Medulla oblongata (tissue), 1 donor: Measurements from ENCODE around the gene PACS2.

Experiments used
- DNase-seq: peaks from one replicate; pipeline ENCODE4 v3.0.0-alpha.2; 2015; ENCODE audit errors: extremely low spot score

PACS2 gene

DNA sequence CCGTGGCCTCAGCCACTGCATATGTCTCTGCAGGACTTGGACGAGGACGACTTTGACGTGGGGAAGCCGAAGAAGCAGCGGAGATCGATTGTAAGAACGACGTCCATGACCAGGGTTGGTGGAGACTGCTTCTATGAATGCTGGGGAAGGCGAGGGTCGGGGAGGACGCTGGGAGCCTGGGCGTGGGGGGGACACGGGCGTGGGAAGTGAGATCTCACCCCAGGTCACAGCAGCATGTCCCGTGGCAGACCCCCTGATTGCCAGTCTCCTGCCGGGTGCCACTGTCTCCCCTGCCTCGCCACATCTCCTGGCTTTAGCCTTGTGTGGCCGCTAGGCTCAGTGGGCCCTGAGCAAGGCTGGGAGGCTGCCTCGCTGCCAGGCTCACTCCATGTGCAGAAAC is 53.9 kb downstream of the PACS2 start:
- DNase-seq: no peak

- peak; percentile 20 for DNase-seq
These were observed 54.5 kb downstream of the PACS2 start for GRCh38 chr14:105368910-105369652.

- DNase-seq: no peak
These were observed 55.1 kb downstream of the PACS2 start for GRCh38 chr14:105369653-105370040.

- no peak for DNase-seq
These were observed 59.8 kb downstream of the PACS2 start for GRCh38 chr14:105374389-105374788.

- DNase-seq: no peak
These were observed 61.1 kb downstream of the PACS2 start for GRCh38 chr14:105375635-105376057.

DNA sequence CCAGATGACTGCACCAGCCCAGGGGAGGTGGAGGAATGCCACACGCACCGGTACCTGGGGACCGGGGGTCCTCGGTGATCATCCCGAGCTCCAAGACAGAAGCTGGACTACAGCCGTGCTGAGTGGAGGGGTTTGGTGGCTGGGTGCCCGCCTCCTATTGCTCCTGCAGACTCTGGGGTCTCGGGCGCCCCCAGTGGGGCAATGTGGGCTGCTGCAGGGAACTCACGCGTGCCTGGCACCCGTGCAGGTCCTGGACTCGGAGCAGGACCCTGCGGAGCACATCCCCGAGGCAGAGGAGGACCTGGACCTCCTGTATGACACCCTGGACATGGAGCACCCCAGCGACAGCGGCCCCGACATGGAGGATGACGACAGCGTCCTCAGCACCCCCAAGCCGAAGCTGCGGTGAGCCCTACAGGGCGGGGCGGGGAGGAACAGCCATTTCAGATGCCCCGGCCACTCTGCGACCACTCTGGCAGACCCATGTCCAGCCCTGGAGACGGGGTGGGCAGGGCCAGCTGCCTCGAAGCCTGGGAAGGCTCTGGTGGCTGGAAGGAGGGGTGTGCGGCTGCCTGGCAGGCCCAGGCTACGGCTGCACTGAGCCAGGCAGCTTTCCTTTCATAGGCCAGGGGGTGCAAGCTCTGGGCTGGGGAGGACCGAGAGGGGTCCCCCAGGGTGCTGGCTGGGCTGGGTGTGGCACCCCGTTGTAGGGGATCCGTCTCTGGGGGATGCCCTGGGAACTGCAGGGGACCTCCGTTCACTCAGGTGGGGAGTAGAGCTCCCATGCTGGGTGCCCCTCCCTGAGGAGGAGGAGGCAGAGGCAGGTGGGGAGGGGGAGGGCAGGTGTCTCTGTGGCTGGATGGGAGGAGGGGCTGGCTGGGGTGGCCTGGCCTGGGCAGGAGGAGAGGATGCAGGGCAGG is 62.2 kb downstream of the PACS2 start:
- no peak for DNase-seq

DNA sequence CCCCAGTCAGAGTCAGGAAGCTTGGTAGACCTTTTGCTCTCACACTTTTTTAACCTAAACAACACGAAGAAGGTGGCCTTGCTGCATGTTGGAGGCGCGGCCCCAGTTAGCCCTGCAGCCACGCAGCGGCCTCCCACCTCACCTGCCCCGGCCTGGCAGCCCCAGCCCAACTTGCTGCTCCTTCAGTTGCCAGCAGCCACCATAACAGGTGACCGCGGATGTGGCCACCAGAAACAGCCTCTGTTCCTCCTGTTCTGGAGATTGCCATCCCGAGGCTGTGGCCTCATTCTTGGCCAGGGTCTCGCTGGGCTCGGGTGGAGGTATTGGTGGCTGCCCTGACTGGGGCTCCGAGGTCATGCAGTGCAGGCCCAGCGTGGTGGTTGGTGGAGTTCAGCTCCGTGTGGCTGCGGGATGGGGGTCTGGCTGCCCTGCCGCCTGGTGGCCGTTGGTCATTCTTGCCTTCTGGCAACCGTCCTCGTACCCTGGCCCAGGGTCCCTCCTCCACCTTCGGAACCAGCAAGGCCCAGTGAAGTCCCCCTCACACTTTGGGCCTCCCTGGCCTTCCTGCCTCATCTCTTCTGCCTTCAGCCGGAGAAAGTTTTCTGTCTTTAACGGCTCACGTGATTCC is 63.1 kb downstream of the PACS2 start:
- DNase-seq: no peak

DNA sequence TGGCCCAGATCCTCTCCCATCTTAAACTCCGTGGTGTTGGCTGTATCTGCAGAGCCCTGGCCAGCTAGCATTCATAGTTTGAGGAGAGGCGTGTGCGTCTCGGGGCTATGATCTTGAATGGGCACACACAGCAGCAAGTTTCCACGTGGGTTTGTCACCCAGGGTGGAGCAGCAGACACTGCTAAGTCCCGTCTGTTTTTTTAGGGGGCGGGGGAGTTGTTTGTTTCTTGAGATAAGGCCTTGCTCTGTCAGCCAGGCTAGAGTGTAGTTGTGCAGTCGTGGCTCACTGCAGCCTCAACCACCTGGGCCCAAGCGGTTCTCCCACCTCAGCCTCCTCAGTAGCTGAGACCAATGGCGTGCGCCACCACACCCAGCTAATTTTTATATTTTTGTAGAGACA is 63.7 kb downstream of the PACS2 start:
- DNase-seq: no peak

- no peak for DNase-seq
These were observed 64.5 kb downstream of the PACS2 start for GRCh38 chr14:105378873-105379685.

- DNase-seq: no peak
These were observed 65.4 kb downstream of the PACS2 start for GRCh38 chr14:105379946-105380345.

GRCh38 chr14:105380756-105381155 is 66.2 kb downstream of the PACS2 start:
- no peak for DNase-seq

- DNase-seq: no peak
These were observed 67.1 kb downstream of the PACS2 start for GRCh38 chr14:105381446-105382342.

DNA sequence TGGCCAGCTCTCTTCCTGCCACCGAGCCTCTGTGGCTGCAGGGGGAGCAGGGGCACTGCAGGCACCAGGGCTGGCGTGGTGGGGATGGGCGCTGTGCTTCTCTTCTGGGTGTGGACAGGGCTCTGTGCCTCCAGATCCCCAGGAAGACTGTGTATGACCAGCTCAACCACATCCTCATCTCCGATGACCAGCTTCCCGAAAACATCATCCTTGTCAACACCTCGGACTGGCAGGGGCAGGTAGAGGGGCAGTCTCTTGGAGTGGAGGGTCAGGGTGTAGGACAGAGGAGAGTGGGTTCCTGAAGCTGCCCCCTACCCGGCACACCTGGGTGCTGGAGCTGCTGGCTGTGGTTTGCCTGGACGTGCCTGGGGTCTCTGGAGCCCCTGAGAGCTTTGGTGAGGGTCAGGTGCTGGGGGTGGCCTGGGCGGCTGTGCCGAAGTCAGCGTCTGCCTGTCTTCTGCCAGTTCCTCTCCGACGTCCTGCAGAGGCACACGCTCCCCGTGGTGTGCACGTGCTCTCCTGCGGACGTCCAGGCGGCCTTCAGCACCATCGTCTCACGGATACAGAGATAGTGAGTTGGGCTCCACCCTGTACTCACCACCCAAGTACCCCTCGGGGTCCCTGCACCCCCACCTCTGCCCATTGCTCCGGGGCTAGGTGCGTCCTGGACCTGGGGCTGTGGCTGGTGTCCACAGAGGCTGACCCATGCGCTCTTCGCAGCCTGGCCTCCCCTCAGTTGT is 68.0 kb downstream of the PACS2 start:
- no peak for DNase-seq

- no peak for DNase-seq
These were observed 68.7 kb downstream of the PACS2 start for GRCh38 chr14:105383083-105383730.

DNA sequence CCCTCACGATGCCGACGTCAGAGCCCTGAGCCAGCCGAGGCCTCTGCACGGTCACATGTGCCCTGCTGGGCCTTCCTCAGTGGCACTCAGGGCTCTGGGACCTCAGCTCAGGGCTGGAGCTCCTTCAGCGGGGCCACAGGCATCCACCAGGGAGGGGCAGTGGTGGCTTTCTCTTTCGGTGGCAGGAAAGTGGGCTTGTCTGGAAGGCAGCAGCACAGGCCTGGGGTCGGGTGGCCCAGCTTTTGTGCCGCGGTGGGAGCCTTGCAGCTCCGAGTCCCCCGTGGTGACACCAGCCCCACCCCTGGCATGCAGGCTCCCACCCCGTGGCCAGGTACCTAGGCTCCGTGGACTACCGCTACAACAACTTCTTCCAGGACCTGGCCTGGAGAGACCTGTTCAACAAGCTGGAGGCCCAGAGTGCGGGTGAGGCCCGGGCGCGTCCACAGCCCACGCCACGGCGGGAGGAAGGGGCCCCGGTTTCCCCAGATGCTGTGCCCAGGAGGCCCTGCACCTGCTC is 69.6 kb downstream of the PACS2 start:
- DNase-seq: no peak

DNA sequence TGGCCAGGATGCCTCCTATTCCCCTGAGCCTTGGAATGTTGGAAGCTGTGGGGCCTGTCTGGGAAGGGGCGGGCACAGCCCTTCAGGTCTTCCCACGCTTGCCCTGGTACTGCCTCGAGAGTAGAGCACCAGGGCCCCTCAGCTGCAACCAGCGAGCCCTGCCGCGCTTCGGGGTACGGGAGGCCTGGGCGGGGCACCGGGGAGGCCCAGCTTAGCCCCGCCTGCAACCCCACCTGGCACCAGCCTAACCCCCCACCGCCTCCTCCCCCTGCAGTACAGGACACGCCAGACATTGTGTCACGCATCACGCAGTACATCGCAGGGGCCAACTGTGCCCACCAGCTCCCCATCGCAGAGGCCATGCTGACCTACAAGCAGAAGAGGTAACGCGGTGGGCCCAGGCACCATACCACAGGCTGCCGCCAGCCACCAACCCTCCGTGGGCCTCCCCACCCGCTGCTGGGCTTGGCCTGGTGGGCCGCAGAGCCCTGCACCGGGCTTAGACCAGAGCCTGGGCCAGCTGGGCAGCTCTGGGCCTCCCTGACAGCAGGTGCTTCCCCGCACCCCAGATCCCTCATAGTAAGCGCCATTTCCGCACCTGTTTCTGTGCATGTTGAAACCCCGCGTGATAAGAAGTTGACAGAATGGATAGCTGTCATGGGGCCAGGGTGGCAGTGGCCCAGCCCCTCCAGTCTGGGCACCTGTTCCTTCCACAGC is 70.2 kb downstream of the PACS2 start:
- DNase-seq: no peak

DNA sequence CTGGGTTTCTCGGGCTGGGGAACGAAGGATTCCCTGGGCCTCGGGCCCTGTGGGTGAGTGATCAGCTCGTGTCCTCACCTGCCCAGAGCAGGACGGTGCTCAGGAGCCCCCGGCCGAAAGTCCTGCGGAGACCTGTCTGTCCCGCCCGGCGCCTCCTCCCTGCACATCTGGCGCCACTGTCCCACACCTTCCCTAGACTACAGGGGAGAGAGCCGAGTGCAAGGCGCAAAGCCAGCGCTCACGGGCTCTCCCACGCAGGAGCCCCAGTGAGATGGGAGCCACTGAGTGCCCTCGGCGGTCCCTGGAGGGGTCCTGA is 70.7 kb downstream of the PACS2 start:
- DNase-seq: no peak

GRCh38 chr14:105385698-105386365 is 71.3 kb downstream of the PACS2 start:
- peak; percentile 27 for DNase-seq
